Liver (tissue), 9 donors: ENCODE measurements around the gene PDE5A. TPM values are rescaled to one million over a fixed set of nuclear protein-coding genes. Genes with fewer than 3 reads are reported as not detected.

Experiments
- DNase-seq: peaks from one replicate; pipeline ENCODE4 v3.0.0-alpha.2; 2017; ENCODE audit warnings: low spot score
- H3K27ac ChIP-seq, 2 donors: one replicate each; pipeline ENCODE4 v1.7.0; 2013; ENCODE audit warnings: inconsistent platforms in 2 of 2, low read length in 2 of 2, control low read depth in 1 of 2, low read depth in 1 of 2, mild to moderate bottlenecking in 1 of 2
- H3K27me3 ChIP-seq, 4 donors: one replicate each; pipeline versions ENCODE4 v1.6.1 to v1.7.0; 2013; ENCODE audit warnings: low read length in 3 of 4, inconsistent platforms in 1 of 4, mild to moderate bottlenecking in 1 of 4, moderate library complexity in 1 of 4; ENCODE audit not compliant: control insufficient read depth in 4 of 4, insufficient read depth in 4 of 4
- H3K36me3 ChIP-seq, 4 donors: one replicate each; pipeline versions ENCODE4 v1.6.1 to v1.7.0; 2013; ENCODE audit warnings: low read length in 3 of 4, mild to moderate bottlenecking in 3 of 4, low read depth in 1 of 4, moderate library complexity in 1 of 4; ENCODE audit not compliant: control insufficient read depth in 4 of 4, insufficient read depth in 3 of 4
- H3K4me1 ChIP-seq, 4 donors: one replicate each; pipeline versions ENCODE4 v1.6.1 to v1.7.0; 2013; ENCODE audit warnings: low read length in 3 of 4, mild to moderate bottlenecking in 3 of 4, moderate library complexity in 1 of 4; ENCODE audit not compliant: control insufficient read depth in 4 of 4, insufficient read depth in 4 of 4
- H3K4me3 ChIP-seq, 3 donors: one replicate each; pipeline versions ENCODE4 v1.6.1 to v1.7.0; 2013; ENCODE audit warnings: low read length in 3 of 3, control low read depth in 1 of 3, low read depth in 1 of 3, mild to moderate bottlenecking in 1 of 3
- H3K9ac ChIP-seq, 2 donors: one replicate each; pipeline ENCODE4 v1.7.0; 2013; ENCODE audit warnings: low read length in 2 of 2, mild to moderate bottlenecking in 2 of 2, moderate library complexity in 2 of 2, control low read depth in 1 of 2, low read depth in 1 of 2
- H3K9me3 ChIP-seq, 4 donors: one replicate each; pipeline versions ENCODE4 v1.6.1 to v1.7.0; 2013; ENCODE audit warnings: low read length in 3 of 4; ENCODE audit not compliant: control insufficient read depth in 4 of 4
- EGR1 ChIP-seq, 2 donors: IDR thresholded peaks; 2 replicates each; pipeline ENCODE4 v1.6.1; 2016 to 2018; ENCODE audit warnings: antibody characterized with exemption in 2 of 2, low read depth in 2 of 2
- FOXA1 ChIP-seq: IDR thresholded peaks from 2 replicates; pipeline ENCODE4 v1.6.1; 2016; ENCODE audit warnings: antibody characterized with exemption
- FOXA2 ChIP-seq: IDR thresholded peaks from 2 replicates; pipeline ENCODE4 v1.6.1; 2016; ENCODE audit warnings: antibody characterized with exemption
- HNF4G ChIP-seq: IDR thresholded peaks from 2 replicates; pipeline ENCODE4 v1.6.1; 2016; ENCODE audit warnings: antibody characterized with exemption
- JUND ChIP-seq, 2 donors: IDR thresholded peaks; 2 replicates each; pipeline ENCODE4 v1.6.1; 2016; ENCODE audit warnings: antibody characterized with exemption in 2 of 2
- NR2F2 ChIP-seq: IDR thresholded peaks from 2 replicates; pipeline ENCODE4 v1.6.1; 2016; ENCODE audit warnings: antibody characterized with exemption
- RAD21 ChIP-seq, 2 donors: IDR thresholded peaks; 2 replicates each; pipeline ENCODE4 v1.6.1; 2016; ENCODE audit warnings: antibody characterized with exemption in 2 of 2, mild to moderate bottlenecking in 2 of 2
- RXRA ChIP-seq, 2 donors: IDR thresholded peaks; 2 replicates each; pipeline ENCODE4 v1.6.1; 2017 to 2018; ENCODE audit warnings: antibody characterized with exemption in 2 of 2, mild to moderate bottlenecking in 1 of 2
- SP1 ChIP-seq: IDR thresholded peaks from 2 replicates; pipeline ENCODE4 v1.6.1; 2018; ENCODE audit warnings: antibody characterized with exemption, mild to moderate bottlenecking
- TAF1 ChIP-seq: conservative IDR thresholded peaks from 2 replicates; pipeline ENCODE4 v1.6.1; 2016; ENCODE audit warnings: antibody characterized with exemption, mild to moderate bottlenecking
- YY1 ChIP-seq: IDR thresholded peaks from 2 replicates; pipeline ENCODE4 v1.6.1; 2016; ENCODE audit warnings: antibody characterized with exemption, mild to moderate bottlenecking
- WGBS: extraction: QIAGEN DNeasy Blood & Tissue Kit; methylation state at CpG from one replicate; pipeline ENCODE4 v1.1.7; 2013; 5-methylcytosine and 5-hydroxymethylcytosine counted together
- polyA plus RNA-seq, 2 donors: library from polyadenylated mRNA; stranded (reverse) in 1 of 2; unstranded in 1 of 2; fragments of 200-250 nt in 1 of 2; fragments of >200 nt in 1 of 2; fragmentation: Nextera tagmentation in 1 of 2; extraction: Ambion mirVana in 1 of 2; gene quantifications; one replicate each; pipeline versions ENCODE4 v1.2.1 to v1.2.3, GENCODE V29; 2013 to 2015
- total RNA-seq, 2 donors: library from RNA; depleted of rRNA; stranded (reverse); fragments of >200 nt; gene quantifications; one replicate each; pipeline ENCODE4 v1.2.3, GENCODE V29; 2014
- TF ChIP-seq, protein P1 (sequence below): fragments of 150-350 bp; IDR thresholded peaks from 2 replicates; pipeline ENCODE4 v1.5.1; 2017; ENCODE audit warnings: improper control_type of control experiment, low read depth, low read length; ENCODE audit not compliant: missing input control
- TF ChIP-seq, protein P2 (sequence below): IDR thresholded peaks from 2 replicates; pipeline ENCODE4 v1.6.1; 2016; ENCODE audit warnings: antibody characterized with exemption, mild to moderate bottlenecking
- TF ChIP-seq, protein P3 (sequence below): IDR thresholded peaks from 2 replicates; pipeline ENCODE4 v1.6.1; 2016; ENCODE audit warnings: antibody characterized with exemption
- TF ChIP-seq, protein P4 (sequence below): IDR thresholded peaks from 2 replicates; pipeline ENCODE4 v1.6.1; 2016; ENCODE audit warnings: antibody characterized with exemption
- donor health status: healthy.
- donor health status: healthy.
- donor health status: healthy.
- donor health status: healthy.
- donor health status: healthy.

PDE5A gene
- total and polyA plus RNA-seq, 4 donors = 0.61 to 3.8 (median 3.0) TPM

DNA sequence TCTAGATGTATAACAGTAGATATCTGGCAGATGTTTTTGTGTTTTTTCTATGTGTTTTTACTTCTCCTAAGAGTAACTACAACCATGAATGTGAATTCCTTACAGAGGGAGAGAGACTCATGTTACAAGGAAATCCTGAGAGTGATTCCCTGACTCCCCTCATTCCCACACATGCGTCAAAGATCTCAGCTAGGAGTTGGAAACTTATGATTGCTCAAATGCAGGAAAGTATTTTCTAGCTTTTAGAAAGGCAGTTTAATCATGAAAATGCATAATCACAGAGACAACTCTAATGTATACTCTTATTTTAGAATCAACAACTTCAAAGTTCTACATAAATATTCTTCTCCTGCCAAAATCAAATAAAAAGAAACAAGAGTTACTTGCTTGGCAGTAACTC is 121.8 kb downstream of the PDE5A start:
- Histone ChIP-seq H3K9me3 (no peaks in the 10 kb centered on the region), H3K9ac (no peak overlapping the region), H3K4me1 (no peaks in the 10 kb centered on the region), H3K4me3 (no peak overlapping the region), H3K36me3 (peaks cover 0 to 3% (median 1%) of the 10 kb centered on the region in 4 donors), H3K27ac (no peak overlapping the region), H3K27me3 (no peaks in the 10 kb centered on the region)
- TF ChIP-seq RXRA (IDR thresholded peaks at IDR 0.05) (no peak), SP1 (no peak), YY1 (no peak), FOXA2 (no peak), TAF1 (no peak), RAD21 (IDR thresholded peaks at IDR 0.05) (no peak), EGR1 (IDR thresholded peaks at IDR 0.05; ENCODE audit: low read depth in 2 of 2) (no peak), FOXA1 (no peak), HNF4G (no peak)
- TF ChIP-seq, protein P1, sequence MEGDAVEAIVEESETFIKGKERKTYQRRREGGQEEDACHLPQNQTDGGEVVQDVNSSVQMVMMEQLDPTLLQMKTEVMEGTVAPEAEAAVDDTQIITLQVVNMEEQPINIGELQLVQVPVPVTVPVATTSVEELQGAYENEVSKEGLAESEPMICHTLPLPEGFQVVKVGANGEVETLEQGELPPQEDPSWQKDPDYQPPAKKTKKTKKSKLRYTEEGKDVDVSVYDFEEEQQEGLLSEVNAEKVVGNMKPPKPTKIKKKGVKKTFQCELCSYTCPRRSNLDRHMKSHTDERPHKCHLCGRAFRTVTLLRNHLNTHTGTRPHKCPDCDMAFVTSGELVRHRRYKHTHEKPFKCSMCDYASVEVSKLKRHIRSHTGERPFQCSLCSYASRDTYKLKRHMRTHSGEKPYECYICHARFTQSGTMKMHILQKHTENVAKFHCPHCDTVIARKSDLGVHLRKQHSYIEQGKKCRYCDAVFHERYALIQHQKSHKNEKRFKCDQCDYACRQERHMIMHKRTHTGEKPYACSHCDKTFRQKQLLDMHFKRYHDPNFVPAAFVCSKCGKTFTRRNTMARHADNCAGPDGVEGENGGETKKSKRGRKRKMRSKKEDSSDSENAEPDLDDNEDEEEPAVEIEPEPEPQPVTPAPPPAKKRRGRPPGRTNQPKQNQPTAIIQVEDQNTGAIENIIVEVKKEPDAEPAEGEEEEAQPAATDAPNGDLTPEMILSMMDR = no peak
- TF ChIP-seq, protein P2, sequence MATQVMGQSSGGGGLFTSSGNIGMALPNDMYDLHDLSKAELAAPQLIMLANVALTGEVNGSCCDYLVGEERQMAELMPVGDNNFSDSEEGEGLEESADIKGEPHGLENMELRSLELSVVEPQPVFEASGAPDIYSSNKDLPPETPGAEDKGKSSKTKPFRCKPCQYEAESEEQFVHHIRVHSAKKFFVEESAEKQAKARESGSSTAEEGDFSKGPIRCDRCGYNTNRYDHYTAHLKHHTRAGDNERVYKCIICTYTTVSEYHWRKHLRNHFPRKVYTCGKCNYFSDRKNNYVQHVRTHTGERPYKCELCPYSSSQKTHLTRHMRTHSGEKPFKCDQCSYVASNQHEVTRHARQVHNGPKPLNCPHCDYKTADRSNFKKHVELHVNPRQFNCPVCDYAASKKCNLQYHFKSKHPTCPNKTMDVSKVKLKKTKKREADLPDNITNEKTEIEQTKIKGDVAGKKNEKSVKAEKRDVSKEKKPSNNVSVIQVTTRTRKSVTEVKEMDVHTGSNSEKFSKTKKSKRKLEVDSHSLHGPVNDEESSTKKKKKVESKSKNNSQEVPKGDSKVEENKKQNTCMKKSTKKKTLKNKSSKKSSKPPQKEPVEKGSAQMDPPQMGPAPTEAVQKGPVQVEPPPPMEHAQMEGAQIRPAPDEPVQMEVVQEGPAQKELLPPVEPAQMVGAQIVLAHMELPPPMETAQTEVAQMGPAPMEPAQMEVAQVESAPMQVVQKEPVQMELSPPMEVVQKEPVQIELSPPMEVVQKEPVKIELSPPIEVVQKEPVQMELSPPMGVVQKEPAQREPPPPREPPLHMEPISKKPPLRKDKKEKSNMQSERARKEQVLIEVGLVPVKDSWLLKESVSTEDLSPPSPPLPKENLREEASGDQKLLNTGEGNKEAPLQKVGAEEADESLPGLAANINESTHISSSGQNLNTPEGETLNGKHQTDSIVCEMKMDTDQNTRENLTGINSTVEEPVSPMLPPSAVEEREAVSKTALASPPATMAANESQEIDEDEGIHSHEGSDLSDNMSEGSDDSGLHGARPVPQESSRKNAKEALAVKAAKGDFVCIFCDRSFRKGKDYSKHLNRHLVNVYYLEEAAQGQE = no peak
- TF ChIP-seq, protein P3, sequence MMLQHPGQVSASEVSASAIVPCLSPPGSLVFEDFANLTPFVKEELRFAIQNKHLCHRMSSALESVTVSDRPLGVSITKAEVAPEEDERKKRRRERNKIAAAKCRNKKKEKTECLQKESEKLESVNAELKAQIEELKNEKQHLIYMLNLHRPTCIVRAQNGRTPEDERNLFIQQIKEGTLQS = no peak
- TF ChIP-seq, protein P4, sequence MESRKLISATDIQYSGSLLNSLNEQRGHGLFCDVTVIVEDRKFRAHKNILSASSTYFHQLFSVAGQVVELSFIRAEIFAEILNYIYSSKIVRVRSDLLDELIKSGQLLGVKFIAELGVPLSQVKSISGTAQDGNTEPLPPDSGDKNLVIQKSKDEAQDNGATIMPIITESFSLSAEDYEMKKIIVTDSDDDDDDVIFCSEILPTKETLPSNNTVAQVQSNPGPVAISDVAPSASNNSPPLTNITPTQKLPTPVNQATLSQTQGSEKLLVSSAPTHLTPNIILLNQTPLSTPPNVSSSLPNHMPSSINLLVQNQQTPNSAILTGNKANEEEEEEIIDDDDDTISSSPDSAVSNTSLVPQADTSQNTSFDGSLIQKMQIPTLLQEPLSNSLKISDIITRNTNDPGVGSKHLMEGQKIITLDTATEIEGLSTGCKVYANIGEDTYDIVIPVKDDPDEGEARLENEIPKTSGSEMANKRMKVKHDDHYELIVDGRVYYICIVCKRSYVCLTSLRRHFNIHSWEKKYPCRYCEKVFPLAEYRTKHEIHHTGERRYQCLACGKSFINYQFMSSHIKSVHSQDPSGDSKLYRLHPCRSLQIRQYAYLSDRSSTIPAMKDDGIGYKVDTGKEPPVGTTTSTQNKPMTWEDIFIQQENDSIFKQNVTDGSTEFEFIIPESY = no peak
- WGBS = 96% methylated on average over 1 of the region's 1 CpG
- no peak for DNase-seq

DNA sequence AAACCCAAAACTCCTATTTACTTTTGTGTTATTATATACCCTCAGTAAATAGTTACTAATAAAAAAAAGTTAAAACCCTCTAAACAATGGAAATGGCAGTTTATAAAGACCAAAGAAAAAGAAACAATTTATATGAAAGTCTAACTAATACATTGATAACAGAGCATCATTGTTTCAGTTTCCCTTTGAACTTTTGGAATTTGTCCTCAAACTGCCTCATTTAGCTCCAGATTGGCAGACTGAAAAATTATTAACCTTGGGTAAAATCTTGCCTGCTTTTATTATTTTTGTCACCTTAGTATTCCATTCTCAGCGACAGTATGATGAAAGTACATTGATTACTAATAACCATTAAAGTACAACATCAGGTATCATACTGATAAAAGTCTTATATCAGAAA is 124.0 kb downstream of the PDE5A start:
- no peaks in the 10 kb centered on the region for H3K4me1 ChIP-seq
- H3K27ac ChIP-seq = no peak overlapping the region
- H3K9me3 ChIP-seq = no peaks in the 10 kb centered on the region
- H3K4me3 ChIP-seq = no peak overlapping the region
- H3K27me3 ChIP-seq = no peaks in the 10 kb centered on the region
- no peak overlapping the region for H3K9ac ChIP-seq
- no peak for DNase-seq
- H3K36me3 ChIP-seq = peaks cover 0 to 8% (median 3%) of the 10 kb centered on the region in 4 donors
- WGBS = 34% methylated on average over 1 of the region's 1 CpG
- TF ChIP-seq SP1 (peak; percentile 15), HNF4G (no peak), RXRA (IDR thresholded peaks at IDR 0.05) (no peak), NR2F2 (no peak), FOXA1 (no peak), TAF1 (no peak), JUND (IDR thresholded peaks at IDR 0.05) (no peak), RAD21 (IDR thresholded peaks at IDR 0.05) (no peak), EGR1 (IDR thresholded peaks at IDR 0.05; ENCODE audit: low read depth in 2 of 2) (no peak)
- TF ChIP-seq, protein P2 = no peak
- TF ChIP-seq, protein P1 = no peak
- TF ChIP-seq, protein P4 = no peak
- TF ChIP-seq, protein P3 = no peak
